ENCODE results near the gene C3orf52. TPM values are rescaled to one million over a fixed set of nuclear protein-coding genes. Genes with fewer than 3 reads are reported as not detected.

The C3orf52 gene
- total RNA-seq, 1 donor from 2014 or later, result 8.1 TPM

DNA sequence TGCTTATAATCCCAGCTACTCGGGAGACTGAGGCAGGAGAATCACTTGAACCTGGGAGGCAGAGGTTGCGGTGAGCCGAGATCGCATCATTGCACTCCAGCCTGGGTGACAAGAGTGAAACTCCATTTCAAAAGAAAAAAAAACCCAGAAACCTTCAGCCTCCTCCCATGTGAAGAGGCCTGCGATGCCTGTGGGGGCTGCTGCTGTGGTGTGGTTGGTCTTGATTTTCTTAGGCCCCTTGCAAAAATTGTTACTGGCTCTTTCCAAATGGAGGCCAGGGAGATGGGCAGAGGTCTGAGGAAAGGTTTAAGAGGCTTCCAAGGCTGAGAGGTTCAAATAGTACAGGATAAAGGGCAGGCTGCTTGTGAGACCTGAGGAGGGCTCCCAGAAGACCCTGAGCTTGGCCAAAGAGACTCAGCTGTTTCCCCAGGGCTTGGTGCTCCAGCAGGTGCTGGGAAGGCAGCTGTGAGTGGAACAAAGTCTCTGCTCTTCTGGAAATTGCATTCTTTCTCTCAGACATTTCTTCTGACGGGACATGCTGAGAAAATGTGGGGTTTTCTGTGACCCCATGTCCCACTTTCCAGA, 28.5 kb downstream of the C3orf52 start:
- no peak overlapping the region for H3K4me3 ChIP-seq
- H3K9me3 ChIP-seq, result no peaks in the 10 kb centered on the region
- no peaks in the 10 kb centered on the region for H3K36me3 ChIP-seq
- TF ChIP-seq POLR2A (IDR thresholded peaks at IDR 0.05), result no peak
- TF ChIP-seq POLR2AphosphoS5 (IDR thresholded peaks at IDR 0.05; ENCODE audit: insufficient read depth in 1 of 2, low read depth in 1 of 2), result no peak
- TF ChIP-seq CTCF (IDR thresholded peaks at IDR 0.05), result no peak
- H3K27ac ChIP-seq, result no peak overlapping the region
- intact Hi-C loops (cut with DNase I), result no loop called here
- H3K4me1 ChIP-seq, result no peaks in the 10 kb centered on the region
- no peaks in the 10 kb centered on the region for H3K27me3 ChIP-seq
- no peak for DNase-seq (ENCODE audit: extremely low spot score in 2 of 2)

DNA sequence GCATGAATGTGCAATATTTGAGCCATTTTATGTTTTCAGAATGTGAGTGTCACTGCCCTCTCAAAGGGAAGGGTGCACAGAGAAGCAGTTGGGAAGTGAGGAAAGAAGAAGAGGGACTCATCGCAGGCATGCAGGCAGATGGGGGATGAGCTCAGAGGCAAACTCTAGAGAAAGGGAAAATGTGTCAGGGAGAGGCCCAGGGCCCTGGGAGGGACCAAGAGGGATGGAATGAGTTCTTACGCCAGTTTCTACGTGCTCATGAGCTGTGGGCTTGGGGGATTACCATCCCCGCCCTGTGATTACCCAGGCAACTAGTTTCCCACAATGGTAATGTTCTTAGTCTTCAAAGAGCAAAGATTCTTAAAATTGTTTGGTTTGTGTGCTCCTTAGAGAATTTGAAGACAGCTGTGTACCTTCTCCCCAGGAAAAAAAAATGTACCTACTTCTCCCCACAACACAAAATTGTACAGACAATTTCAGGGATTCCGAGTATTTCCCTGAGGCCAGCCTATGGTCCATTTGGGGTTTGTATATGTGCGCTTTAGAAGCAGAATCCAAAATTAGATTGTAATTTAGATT, 29.1 kb downstream of the C3orf52 start:
- TF ChIP-seq POLR2AphosphoS5 (IDR thresholded peaks at IDR 0.05; ENCODE audit: insufficient read depth in 1 of 2, low read depth in 1 of 2) (no peak), POLR2A (IDR thresholded peaks at IDR 0.05) (no peak), CTCF (IDR thresholded peaks at IDR 0.05) (no peak)
- DNase-seq (ENCODE audit: extremely low spot score in 2 of 2), result no peak
- no peaks in the 10 kb centered on the region for H3K36me3 ChIP-seq
- H3K27me3 ChIP-seq, result no peaks in the 10 kb centered on the region
- no peaks in the 10 kb centered on the region for H3K9me3 ChIP-seq
- intact Hi-C loops (cut with DNase I), result no loop called here
- no peak overlapping the region for H3K4me3 ChIP-seq
- no peaks in the 10 kb centered on the region for H3K4me1 ChIP-seq
- H3K27ac ChIP-seq, result no peak overlapping the region

DNA sequence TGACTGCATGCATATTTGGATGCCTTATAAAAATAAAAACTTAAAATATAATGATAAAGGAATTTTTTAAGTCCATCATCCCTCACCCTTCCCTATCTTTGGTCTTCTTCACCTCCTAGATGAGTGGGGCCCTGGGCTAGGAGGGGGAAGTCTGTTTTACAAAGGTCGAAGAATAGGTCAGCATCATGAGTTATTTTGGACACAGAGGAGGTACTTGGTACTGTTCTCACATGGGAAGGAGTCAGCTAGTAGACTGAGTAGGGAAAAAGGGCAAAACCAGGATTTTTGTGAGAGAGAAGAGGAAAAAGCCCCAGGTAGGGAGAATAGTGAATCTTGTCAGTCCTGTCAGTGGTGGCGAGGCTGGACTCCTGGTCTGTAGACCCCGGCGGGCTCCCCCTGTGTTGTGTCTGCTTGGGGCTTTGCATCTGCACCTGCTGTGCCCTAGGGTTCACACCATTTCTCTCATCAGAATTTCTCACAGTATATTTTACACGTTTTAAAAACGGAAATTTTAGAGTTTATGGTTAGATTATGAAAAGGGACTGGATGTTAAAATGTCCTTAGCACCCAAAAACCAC, 29.7 kb downstream of the C3orf52 start:
- no peak overlapping the region for H3K4me3 ChIP-seq
- H3K4me1 ChIP-seq, result no peaks in the 10 kb centered on the region
- no peak overlapping the region for H3K27ac ChIP-seq
- no peak for TF ChIP-seq POLR2AphosphoS5 (IDR thresholded peaks at IDR 0.05; ENCODE audit: insufficient read depth in 1 of 2, low read depth in 1 of 2)
- no peak for TF ChIP-seq CTCF (IDR thresholded peaks at IDR 0.05)
- TF ChIP-seq POLR2A (IDR thresholded peaks at IDR 0.05), result no peak
- H3K9me3 ChIP-seq, result no peaks in the 10 kb centered on the region
- H3K36me3 ChIP-seq, result no peaks in the 10 kb centered on the region
- no peaks in the 10 kb centered on the region for H3K27me3 ChIP-seq
- DNase-seq (ENCODE audit: extremely low spot score in 2 of 2), result no peak
- intact Hi-C loops (cut with DNase I), result no loop called here

- no peaks in the 10 kb centered on the region for H3K9me3 ChIP-seq
- no peaks in the 10 kb centered on the region for H3K36me3 ChIP-seq
- H3K27ac ChIP-seq, result no peak overlapping the region
- no peak for DNase-seq (ENCODE audit: extremely low spot score in 2 of 2)
- no peaks in the 10 kb centered on the region for H3K4me1 ChIP-seq
- intact Hi-C loops (cut with DNase I), result no loop called here
- H3K4me3 ChIP-seq, result no peak overlapping the region
- H3K27me3 ChIP-seq, result no peaks in the 10 kb centered on the region
- no peak for TF ChIP-seq POLR2AphosphoS5 (IDR thresholded peaks at IDR 0.05; ENCODE audit: insufficient read depth in 1 of 2, low read depth in 1 of 2)
- TF ChIP-seq POLR2A (IDR thresholded peaks at IDR 0.05), result no peak
- TF ChIP-seq CTCF (IDR thresholded peaks at IDR 0.05), result no peak
These were observed 30.6 kb downstream of the C3orf52 start for GRCh38 chr3:112116748-112117186.

- Histone ChIP-seq H3K27me3 (no peaks in the 10 kb centered on the region), H3K4me3 (no peak overlapping the region), H3K36me3 (no peaks in the 10 kb centered on the region), H3K4me1 (no peaks in the 10 kb centered on the region), H3K9me3 (no peaks in the 10 kb centered on the region), H3K27ac (no peak overlapping the region)
- intact Hi-C loops (cut with DNase I), result no loop called here
- TF ChIP-seq POLR2A (IDR thresholded peaks at IDR 0.05) (no peak), CTCF (IDR thresholded peaks at IDR 0.05) (no peak), POLR2AphosphoS5 (IDR thresholded peaks at IDR 0.05; ENCODE audit: insufficient read depth in 1 of 2, low read depth in 1 of 2) (no peak)
- no peak for DNase-seq (ENCODE audit: extremely low spot score in 2 of 2)
These were observed 31.2 kb downstream of the C3orf52 start for GRCh38 chr3:112117415-112117814.
